Skin of body (tissue), 2 donors: ENCODE measurements around the gene PBOV1. TPM values are rescaled to one million over a fixed set of nuclear protein-coding genes. Genes with fewer than 3 reads are reported as not detected.
"Not testable (repeated sequence)": the region's sequence is repeated elsewhere in the genome, so short reads cannot be mapped to it uniquely, and the experiment has no call there.

Experiments used
- DNase-seq: peaks from one replicate; lab custom pipeline; 2025; lab: John Stamatoyannopoulos, UW
- total RNA-seq: library from RNA; depleted of rRNA; stranded (reverse); fragments of >200 nt; gene quantifications from one replicate; pipeline ENCODE4 v1.2.3, GENCODE V29; 2014

PBOV1 gene
- total RNA-seq, 1 donor from 2014 or later = not detected

- DNase-seq = no peak
These were observed 20.1 kb upstream of the PBOV1 start for GRCh38 chr6:138238368-138238767.

DNA sequence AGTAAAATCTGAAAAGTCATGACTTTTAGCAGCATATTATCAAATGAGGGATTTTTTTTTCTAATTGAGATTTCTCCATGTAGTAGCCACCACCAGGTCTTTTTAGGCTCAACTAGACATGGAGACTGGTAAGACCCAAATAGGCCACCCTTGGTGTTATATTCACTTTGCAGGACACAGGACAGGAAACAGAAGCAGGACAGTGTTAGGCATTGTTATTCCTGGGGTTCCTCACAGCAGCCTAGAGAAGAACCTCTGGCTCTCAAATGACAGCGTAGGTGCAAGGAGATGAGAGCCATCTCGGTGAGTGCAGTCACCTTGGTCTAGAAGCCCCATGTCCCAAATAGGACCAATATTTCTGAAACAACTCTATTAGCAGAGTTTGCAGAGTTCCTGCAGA lies 19.2 kb upstream of the PBOV1 start:
- DNase-seq = no peak

DNA sequence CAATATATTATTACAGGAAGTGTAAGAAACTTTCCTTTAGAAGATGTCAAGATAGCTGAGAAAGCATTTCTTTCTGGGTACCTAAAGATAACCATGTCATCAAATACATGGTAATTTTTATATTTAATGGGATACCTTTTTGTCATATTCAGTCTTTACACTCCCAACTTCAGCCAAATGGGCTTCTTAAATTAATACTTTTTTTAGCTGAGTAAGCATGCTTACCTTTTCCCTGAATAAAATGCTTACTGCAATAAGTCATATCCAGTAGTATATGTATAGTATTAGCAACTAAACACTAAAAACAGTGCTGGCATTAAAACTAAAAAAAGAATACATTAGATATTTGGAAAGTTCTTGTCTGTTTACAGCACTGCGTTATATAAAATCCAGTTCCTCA lies 17.4 kb upstream of the PBOV1 start:
- no peak for DNase-seq

DNA sequence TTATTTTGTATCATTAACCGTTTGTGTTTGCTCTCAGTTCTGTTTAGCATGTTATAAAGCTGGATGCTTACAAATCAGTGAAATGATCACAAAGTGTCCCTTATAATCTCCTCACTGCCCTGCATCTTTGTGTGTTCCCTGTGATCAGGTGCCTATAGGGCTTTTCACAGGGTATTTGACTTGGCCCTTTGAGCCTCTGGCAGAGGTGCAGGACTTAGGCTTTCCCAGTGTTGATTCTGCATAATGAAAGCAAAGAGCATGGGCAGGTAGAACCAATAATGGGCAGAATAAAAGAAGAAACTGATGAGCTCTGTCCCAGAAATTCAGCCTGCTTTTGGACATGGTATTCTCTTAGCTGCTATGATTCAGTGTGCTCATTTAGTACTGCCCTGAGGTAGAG lies 16.9 kb upstream of the PBOV1 start:
- no peak for DNase-seq

DNA sequence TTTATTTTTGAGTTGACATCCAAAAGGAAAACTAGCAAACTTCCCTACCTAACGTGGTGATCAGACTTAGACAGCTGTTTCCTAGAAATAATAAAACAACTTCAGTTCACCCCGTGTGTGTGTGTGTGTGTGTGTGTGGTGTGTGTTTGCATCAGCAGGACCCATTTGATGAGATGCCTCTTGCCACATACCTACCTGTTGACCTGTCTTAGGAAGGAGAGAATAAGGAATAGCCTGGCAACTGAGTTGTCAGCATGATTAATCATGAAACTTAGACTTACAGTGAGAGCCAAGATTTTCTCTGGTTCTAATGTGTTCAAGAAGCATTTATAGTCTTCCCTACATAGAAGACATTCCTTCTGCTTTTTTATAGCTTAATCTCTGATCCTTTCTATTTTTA lies 16.1 kb upstream of the PBOV1 start:
- DNase-seq = no peak

DNA sequence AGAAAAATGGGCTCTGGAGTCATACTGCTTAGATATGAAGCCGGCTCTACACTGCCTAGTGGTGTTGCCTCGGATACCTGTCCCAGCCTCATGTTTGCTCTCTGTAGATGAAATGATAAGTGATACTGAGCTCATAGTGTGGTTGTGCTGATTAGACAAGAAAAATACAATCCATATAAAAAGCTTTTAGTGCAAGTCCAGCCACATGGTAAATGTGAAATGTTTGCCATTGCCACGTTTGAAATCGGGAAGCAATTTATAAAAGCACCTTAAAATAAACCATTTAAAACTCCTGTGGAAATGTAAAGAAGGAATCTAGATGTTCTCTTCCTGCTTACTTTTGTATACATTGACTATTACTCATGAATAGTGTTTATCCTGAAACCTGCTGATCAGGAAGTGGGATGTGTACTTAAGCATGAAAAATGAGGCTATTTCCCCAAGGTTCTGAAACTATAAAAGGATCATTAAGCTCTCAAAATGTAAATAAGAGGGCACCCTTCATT lies 13.1 kb upstream of the PBOV1 start:
- no peak for DNase-seq

DNA sequence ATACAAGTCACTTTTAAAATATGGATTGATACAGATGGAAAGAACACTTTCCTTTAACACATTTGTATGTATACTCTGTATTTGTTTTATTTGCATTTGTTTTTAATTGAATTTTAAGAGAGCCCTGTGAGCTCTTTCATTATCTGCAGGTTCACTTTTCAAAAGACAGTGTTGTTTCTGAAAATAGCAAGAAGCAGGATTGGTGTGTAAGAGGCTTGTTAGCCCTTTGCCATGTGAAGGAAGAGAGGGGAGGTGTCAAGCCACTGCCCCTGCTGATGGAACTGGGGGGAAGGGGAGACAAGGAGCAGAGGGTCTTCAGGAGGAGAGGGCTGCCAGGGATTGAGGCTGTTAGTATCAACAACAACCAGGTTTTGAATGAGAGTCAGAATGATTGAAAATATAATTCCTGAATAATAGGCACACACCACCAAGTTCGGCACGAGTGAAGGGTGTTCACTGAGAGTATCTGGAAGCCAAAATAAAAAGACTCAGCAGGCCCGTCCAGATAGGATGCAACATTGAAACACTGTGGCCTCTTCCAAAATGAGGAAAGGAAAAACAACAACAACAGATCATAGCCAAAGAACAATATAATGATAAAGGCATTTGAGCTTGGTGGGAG lies 12.6 kb upstream of the PBOV1 start:
- no peak for DNase-seq

DNA sequence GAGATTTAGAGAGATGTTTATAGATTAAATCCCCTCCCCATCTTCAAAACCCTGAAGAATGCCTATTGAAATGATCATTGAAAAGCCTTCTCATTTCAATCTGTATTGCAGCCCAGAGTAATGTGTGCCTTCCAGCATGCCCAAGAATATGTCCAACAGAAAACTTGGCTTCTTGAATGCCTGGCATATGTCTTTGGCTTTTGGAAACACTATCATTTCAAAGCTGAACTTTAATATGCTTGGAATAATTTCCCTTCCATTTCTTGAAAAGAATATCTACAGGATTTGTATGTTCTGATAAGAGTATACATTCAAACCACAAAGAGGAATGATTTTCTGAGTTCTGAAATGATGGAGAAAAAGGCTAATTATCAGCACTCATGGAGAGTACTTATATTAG lies 11.9 kb upstream of the PBOV1 start:
- no peak for DNase-seq

DNA sequence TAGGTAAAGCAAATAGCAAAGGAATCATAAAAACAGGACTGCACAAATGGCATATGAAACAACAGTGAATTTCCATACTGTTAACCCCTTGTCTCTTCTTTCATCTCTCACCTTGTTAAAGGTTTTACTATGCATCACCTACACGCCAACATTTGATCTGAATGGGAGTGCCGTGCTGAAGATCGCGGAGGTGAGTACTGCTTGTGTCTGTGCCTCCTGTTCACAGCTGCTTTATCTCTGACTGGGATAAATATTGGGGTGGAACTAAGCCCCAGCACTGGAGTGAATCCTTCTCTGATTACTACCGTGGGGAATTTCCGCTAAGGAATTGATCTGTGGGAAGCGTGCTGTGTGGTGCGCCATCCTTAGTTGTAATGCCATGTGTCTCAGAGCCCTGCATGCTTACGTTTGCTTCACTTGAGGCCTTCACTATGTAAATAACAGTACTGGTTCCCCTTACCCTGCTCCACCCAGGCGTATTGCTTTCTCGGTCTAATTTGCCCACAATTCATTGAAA lies 11.4 kb upstream of the PBOV1 start:
- no peak for DNase-seq

GRCh38 chr6:138229072-138229471 lies 10.8 kb upstream of the PBOV1 start:
- no peak for DNase-seq

GRCh38 chr6:138227316-138227781 lies 9.1 kb upstream of the PBOV1 start:
- DNase-seq = no peak

- DNase-seq = peak; percentile 12
These were observed 8.5 kb upstream of the PBOV1 start for GRCh38 chr6:138226700-138227315.

- no peak for DNase-seq
These were observed 7.7 kb upstream of the PBOV1 start for GRCh38 chr6:138225953-138226352.

GRCh38 chr6:138222901-138223546 lies 4.7 kb upstream of the PBOV1 start:
- DNase-seq = no peak

DNA sequence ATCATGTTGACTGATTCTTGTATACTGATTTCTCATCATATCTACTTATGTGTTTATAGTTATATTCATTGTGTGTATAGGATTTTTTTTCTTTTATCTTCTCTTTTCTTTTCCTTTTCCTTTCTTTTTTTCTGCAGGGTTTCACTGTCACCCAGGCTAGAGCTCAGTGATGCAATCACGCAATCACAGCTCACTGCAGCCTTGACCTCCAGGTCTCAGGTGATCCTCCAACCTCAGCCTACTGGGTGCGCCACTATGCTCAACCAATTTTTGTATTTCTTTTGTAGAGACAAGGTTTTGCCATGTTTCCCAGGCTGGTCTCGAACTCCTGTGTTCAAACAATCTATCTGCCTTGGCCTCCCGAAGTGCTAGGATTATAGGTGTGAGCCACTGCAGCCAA lies 1.6 kb upstream of the PBOV1 start:
- no peak for DNase-seq

DNA sequence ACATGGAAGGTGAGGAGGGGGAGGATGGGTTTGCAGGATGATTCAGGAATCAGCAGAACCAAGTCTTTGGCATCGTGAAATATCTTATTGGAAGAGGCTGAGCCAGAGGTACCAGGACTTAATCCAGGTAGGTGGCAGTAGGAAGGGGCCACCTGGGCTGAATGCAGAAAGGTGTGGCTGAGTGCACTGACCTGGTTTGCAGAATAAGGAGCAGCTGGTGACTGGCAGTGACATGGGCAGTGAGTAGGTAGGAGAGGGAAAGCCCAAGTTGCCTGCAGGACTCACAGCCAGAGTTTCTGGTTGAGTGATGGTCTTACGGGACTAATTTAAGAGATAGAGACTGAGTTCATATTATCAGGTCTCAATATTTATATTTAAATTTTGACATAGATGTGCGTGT lies 1.1 kb upstream of the PBOV1 start:
- no peak for DNase-seq

DNA sequence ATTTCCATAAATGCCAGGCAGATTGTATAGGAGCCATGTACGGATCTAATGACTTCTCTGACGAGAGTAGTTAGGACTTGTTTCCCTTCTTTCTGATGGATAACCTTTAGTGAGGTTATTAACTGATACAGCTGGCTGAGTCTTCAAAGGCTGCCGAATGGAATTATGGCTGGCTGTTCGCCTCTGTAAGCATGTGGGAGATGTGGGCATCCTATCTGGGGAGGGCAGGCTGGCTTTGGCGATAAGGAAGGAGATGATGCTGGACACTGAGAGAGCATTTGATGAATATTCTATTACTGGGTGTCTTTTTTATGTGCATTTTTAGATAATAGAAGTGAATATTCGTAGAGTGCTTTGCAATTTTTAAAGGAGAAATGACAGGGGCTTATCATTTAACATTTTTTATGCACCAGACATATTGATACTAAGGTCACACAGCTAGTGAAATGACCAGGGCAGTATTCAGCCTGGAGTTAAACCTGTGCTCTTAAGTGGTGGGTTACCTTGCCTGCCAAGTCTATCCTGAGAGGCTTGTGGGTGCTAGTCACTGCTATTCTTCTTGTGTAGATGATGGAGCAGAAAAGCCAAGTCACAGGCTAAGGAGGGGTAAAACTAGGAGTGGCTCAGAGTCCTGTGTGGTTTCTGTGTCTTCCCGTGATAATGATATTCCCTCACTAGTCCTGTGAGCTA lies 3.1 kb downstream of the PBOV1 start:
- no peak for DNase-seq

- DNase-seq = not testable (repeated sequence)
These were observed 5.8 kb downstream of the PBOV1 start for GRCh38 chr6:138212530-138212929.

DNA sequence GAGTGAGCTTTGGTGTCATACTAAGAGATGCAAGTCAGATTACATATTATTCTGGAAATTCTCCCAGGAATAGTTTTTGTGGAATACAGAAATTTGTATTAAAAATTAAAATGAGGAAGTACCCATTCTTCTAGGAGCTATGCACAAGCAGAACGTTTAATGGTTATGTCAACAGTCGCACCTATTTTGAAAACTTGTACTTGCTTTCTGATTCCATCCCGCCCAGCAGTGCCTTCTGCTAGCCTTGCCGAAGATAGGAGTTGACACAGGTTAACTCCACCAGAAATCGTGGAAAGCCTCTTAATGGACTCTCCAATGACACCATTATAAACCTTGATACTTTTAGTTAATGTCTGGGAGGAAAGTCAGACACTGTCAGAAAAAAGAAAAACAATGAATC lies 6.7 kb downstream of the PBOV1 start:
- no peak for DNase-seq

DNA sequence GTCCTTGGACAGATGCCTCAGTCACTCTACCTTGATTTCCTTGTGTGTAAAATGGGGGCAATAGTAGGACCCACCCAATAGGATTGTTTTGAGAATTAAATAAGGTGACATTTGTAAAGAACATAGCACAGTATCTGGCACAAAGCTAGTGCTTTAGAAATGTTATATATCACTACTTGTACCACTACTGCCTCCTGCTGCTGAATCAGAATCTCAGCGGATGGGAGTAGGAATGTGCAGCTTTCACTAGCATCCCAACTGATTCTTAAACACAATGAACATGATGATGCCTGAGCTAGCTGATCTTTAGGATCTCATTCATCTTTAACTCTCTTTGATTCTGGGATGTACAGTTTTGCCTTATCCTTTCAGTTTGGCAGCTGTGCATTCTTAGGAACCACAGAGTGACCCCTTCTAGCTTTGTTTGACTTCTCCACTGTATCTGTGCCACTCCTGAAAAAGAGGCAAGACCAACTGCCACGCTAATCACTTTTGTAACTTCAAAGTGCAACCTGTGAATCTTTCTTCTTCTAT lies 7.2 kb downstream of the PBOV1 start:
- no peak for DNase-seq

- DNase-seq = no peak
These were observed 11.4 kb downstream of the PBOV1 start for GRCh38 chr6:138206862-138207261.
